Stimulated activated CD8-positive, alpha-beta memory T cell treated with anti-CD3 and anti-CD28 coated beads, Interleukin-7, amount 100 ng/mL, for 24 hours (primary cell): Measurements from ENCODE around the gene SEPTIN14.
"Not testable (repeated sequence)": the region's sequence is repeated elsewhere in the genome, so short reads cannot be mapped to it uniquely, and the experiment has no call there.

Source experiments
- DNase-seq: peaks from one replicate; pipeline ENCODE4 v3.0.0-alpha.2; 2020; ENCODE audit warnings: low read depth

Gene SEPTIN14

GRCh38 chr7:55862652-55863051, at the start of gene SEPTIN14:
Gene SEPTIN14 (minus strand): TSS chr7:55862752. CDS start chr7:55861996, 756 bp downstream.
- not testable (repeated sequence) for DNase-seq

GRCh38 chr7:55903985-55904759, 41.6 kb upstream of the SEPTIN14 start:
- no peak for DNase-seq

GRCh38 chr7:55901059-55901458, 38.5 kb upstream of the SEPTIN14 start:
- DNase-seq: not testable (repeated sequence)

GRCh38 chr7:55898287-55898686, 35.7 kb upstream of the SEPTIN14 start:
- DNase-seq: no peak

GRCh38 chr7:55895021-55895420, 32.5 kb upstream of the SEPTIN14 start:
- DNase-seq: no peak

GRCh38 chr7:55893940-55894339, 31.4 kb upstream of the SEPTIN14 start:
- DNase-seq: no peak

- DNase-seq: not testable (repeated sequence)
Observed at GRCh38 chr7:55888378-55888777, 25.8 kb upstream of the SEPTIN14 start.

GRCh38 chr7:55887821-55888247, 25.3 kb upstream of the SEPTIN14 start:
- no peak for DNase-seq

GRCh38 chr7:55884321-55884720, 21.8 kb upstream of the SEPTIN14 start:
- DNase-seq: no peak

- no peak for DNase-seq
Observed at GRCh38 chr7:55878691-55879090, 16.1 kb upstream of the SEPTIN14 start.

GRCh38 chr7:55877308-55877707, 14.8 kb upstream of the SEPTIN14 start:
- DNase-seq: no peak

GRCh38 chr7:55873765-55874164, 11.2 kb upstream of the SEPTIN14 start:
- no peak for DNase-seq

GRCh38 chr7:55871932-55872485, 9.5 kb upstream of the SEPTIN14 start:
- no peak for DNase-seq

- DNase-seq: not testable (repeated sequence)
Observed at GRCh38 chr7:55868989-55869388, 6.4 kb upstream of the SEPTIN14 start.

GRCh38 chr7:55845164-55845563, 17.4 kb downstream of the SEPTIN14 start:
- DNase-seq: not testable (repeated sequence)

GRCh38 chr7:55838595-55838994, 24.0 kb downstream of the SEPTIN14 start:
- DNase-seq: no peak

- no peak for DNase-seq
Observed at GRCh38 chr7:55827577-55827976, 35.0 kb downstream of the SEPTIN14 start.

GRCh38 chr7:55818686-55819085, 43.9 kb downstream of the SEPTIN14 start:
- DNase-seq: no peak

GRCh38 chr7:55797260-55797659, 65.3 kb downstream of the SEPTIN14 start:
- not testable (repeated sequence) for DNase-seq

GRCh38 chr7:55794527-55794926, 68.0 kb downstream of the SEPTIN14 start:
- no peak for DNase-seq

GRCh38 chr7:55792048-55792447, 70.5 kb downstream of the SEPTIN14 start:
- no peak for DNase-seq

GRCh38 chr7:55787796-55788195, 74.8 kb downstream of the SEPTIN14 start:
- no peak for DNase-seq

GRCh38 chr7:55786901-55787300, 75.7 kb downstream of the SEPTIN14 start:
- DNase-seq: no peak

GRCh38 chr7:55785444-55785843, 77.1 kb downstream of the SEPTIN14 start:
- DNase-seq: not testable (repeated sequence)
